ENCODE measurements around the gene QKI.

QKI gene

GRCh38 chr6:163418311-163419029 is 4.0 kb downstream of the QKI start:
- Mint-ChIP-seq H3K27ac (no peak overlapping the region), H3K27me3 (ENCODE audit: low read depth, poor library complexity) (no peaks in the 10 kb centered on the region), H3K36me3 (ENCODE audit: low read depth) (peaks cover 19% of the 10 kb centered on the region), H3K4me1 (peaks cover 43% of the 10 kb centered on the region), H3K9me3 (no peaks in the 10 kb centered on the region), H3K4me3 (peak overlapping the region; percentile 80)
- no peak for TF ChIP-seq CTCF (IDR thresholded peaks at IDR 0.05)
- no peak for DNase-seq

GRCh38 chr6:163419413-163420288 is 5.1 kb downstream of the QKI start:
- peaks cover 43% of the 10 kb centered on the region for H3K4me1 Mint-ChIP-seq
- no peaks in the 10 kb centered on the region for H3K9me3 Mint-ChIP-seq
- peak overlapping the region; percentile 68 for H3K4me3 Mint-ChIP-seq
- TF ChIP-seq CTCF (IDR thresholded peaks at IDR 0.05): no peak
- H3K27ac Mint-ChIP-seq: no peak overlapping the region
- peaks cover 23% of the 10 kb centered on the region for H3K36me3 Mint-ChIP-seq (ENCODE audit: low read depth)
- H3K27me3 Mint-ChIP-seq (ENCODE audit: low read depth, poor library complexity): no peaks in the 10 kb centered on the region
- no peak for DNase-seq

GRCh38 chr6:163420289-163420614 is 5.7 kb downstream of the QKI start:
- Mint-ChIP-seq H3K36me3 (ENCODE audit: low read depth) (peaks cover 23% of the 10 kb centered on the region), H3K27ac (no peak overlapping the region)
- DNase-seq: no peak

DNA sequence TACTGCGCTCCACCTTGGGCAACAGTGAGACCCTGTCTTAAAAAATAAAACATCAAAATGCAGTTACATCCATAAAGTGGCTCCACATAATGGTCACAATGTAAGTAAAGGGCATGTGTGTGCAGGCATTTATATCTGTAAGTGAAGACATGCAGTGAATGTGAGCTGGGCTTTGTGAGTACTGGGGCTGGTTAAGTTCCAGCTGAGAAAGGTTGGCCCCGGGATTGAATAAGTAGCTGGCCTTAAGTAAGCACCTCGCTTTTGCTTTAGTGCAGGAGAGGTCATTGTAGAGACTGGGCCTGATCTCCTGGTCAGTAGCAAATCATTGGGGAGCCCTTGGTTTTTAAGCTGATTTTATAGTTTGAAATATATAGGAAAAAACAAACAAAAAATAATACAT is 8.0 kb downstream of the QKI start:
- peaks cover 43% of the 10 kb centered on the region for H3K4me1 Mint-ChIP-seq
- TF ChIP-seq CTCF (IDR thresholded peaks at IDR 0.05): no peak
- H3K36me3 Mint-ChIP-seq (ENCODE audit: low read depth): peaks cover 23% of the 10 kb centered on the region
- no peak for DNase-seq
- H3K27ac Mint-ChIP-seq: no peak overlapping the region
- H3K9me3 Mint-ChIP-seq: no peaks in the 10 kb centered on the region
- no peak overlapping the region for H3K4me3 Mint-ChIP-seq
- no peaks in the 10 kb centered on the region for H3K27me3 Mint-ChIP-seq (ENCODE audit: low read depth, poor library complexity)

More at GRCh38 chr6:163420289-163420614, 5.7 kb downstream of the QKI start:
- peak overlapping the region; percentile 68 for H3K4me3 Mint-ChIP-seq
- no peak for TF ChIP-seq CTCF (IDR thresholded peaks at IDR 0.05)
- no peaks in the 10 kb centered on the region for H3K27me3 Mint-ChIP-seq (ENCODE audit: low read depth, poor library complexity)
- peaks cover 43% of the 10 kb centered on the region for H3K4me1 Mint-ChIP-seq
- no peaks in the 10 kb centered on the region for H3K9me3 Mint-ChIP-seq

- Mint-ChIP-seq H3K4me1 (peaks cover 40% of the 10 kb centered on the region), H3K4me3 (no peak overlapping the region), H3K27me3 (ENCODE audit: low read depth, poor library complexity) (no peaks in the 10 kb centered on the region), H3K27ac (no peak overlapping the region), H3K36me3 (ENCODE audit: low read depth) (peaks cover 23% of the 10 kb centered on the region), H3K9me3 (no peaks in the 10 kb centered on the region)
- no peak for TF ChIP-seq CTCF (IDR thresholded peaks at IDR 0.05)
- DNase-seq: no peak
These were observed 9.2 kb downstream of the QKI start for GRCh38 chr6:163423696-163424095.
